Tibial nerve (tissue), 3 donors: ENCODE measurements around the gene NUP133.

Experiments used
- CTCF ChIP-seq, 5 experiments: fragments of 200-600 bp in 3 of 5; fragments of 450-650 bp in 2 of 5; sonication (generic) in 3 of 5; IDR thresholded peaks; one replicate each; pipeline ENCODE4 v1.5.1; 2016 to 2019; ENCODE audit warnings: antibody characterized with exemption in 5 of 5, mild to moderate bottlenecking in 3 of 5, moderate library complexity in 2 of 5
- POLR2A ChIP-seq, 2 donors: fragments of 450-650 bp; IDR thresholded peaks; one replicate each; pipeline ENCODE4 v1.6.1; 2017; ENCODE audit warnings: antibody characterized with exemption in 2 of 2, mild to moderate bottlenecking in 2 of 2, moderate library complexity in 2 of 2

GRCh38 chr1:229478852-229479251 lies 29.3 kb downstream of the NUP133 start:
- TF ChIP-seq CTCF (IDR thresholded peaks at IDR 0.05) = no peak
- no peak for TF ChIP-seq POLR2A (IDR thresholded peaks at IDR 0.05)
